ENCODE measurements around the gene RER1. TPM values are rescaled to one million over a fixed set of nuclear protein-coding genes. Genes with fewer than 3 reads are reported as not detected.
A peak's percentile ranks its signal among the peaks of the same experiment; 100 is the strongest.

RER1 gene
- total RNA-seq, 1 experiment from 2014 or later = 79.8 TPM

DNA sequence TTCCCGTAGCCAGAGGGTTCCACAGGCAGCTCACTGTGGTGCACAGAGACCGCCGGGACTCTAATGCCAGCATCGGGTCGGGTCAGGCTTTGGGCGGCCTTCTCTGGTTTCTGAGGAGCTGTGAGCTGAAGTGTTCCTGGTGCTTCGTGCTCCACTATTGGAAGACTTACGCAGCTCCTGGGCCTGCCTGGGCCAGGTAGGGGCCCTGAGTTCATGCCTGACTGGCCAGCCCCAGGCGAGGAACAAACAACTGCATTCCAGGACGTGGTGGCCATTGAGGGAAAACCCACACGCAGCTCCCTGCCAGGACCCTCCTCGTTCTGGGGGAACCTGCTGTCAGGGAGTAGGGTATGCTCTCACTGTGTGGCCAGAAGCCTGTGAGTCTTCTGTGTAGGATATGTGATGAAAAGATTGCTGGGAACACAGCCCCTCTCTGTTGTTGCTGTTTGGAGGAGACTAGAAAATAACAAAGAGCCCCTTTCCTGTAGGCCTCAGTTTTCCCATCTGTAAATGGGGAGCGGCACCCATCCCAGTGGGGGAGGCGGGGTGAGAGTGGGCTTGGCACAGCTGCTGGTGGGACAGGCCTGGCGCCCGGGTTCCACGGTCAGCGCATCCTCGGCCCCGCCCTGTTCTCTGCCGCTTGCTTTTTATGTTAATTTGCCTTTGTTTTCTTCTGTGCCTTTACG, 8.4 kb downstream of the RER1 start:
- Mint-ChIP-seq H3K9me3 (no peaks in the 10 kb centered on the region), H3K27me3 (ENCODE audit: low read depth) (no peaks in the 10 kb centered on the region), H3K4me1 (no peaks in the 10 kb centered on the region), H3K36me3 (peaks cover 53% of the 10 kb centered on the region), H3K4me3 (no peak overlapping the region), H3K27ac (no peak overlapping the region)
- ChIA-PET POLR2A (no interaction called here), CTCF (interaction anchor here (1.0 kb wide), 1 partner anchor 8 kb away, joined by 3 read pairs; the partner anchor contains the start of genes MORN1 and RER1)
- TF ChIP-seq ZNF232 (CRISPR knock-in tag; IDR thresholded peaks at IDR 0.05) (no peak), ZNF671 (CRISPR knock-in tag; IDR thresholded peaks at IDR 0.05) (no peak)
- TF ChIP-seq, protein P1, sequence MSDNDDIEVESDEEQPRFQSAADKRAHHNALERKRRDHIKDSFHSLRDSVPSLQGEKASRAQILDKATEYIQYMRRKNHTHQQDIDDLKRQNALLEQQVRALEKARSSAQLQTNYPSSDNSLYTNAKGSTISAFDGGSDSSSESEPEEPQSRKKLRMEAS (CRISPR knock-in tag; IDR thresholded peaks at IDR 0.05) = no peak
- TF ChIP-seq, protein P2, sequence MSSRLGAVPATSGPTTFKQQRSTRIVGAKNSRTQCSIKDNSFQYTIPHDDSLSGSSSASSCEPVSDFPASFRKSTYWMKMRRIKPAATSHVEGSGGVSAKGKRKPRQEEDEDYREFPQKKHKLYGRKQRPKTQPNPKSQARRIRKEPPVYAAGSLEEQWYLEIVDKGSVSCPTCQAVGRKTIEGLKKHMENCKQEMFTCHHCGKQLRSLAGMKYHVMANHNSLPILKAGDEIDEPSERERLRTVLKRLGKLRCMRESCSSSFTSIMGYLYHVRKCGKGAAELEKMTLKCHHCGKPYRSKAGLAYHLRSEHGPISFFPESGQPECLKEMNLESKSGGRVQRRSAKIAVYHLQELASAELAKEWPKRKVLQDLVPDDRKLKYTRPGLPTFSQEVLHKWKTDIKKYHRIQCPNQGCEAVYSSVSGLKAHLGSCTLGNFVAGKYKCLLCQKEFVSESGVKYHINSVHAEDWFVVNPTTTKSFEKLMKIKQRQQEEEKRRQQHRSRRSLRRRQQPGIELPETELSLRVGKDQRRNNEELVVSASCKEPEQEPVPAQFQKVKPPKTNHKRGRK (CRISPR knock-in tag; IDR thresholded peaks at IDR 0.05; ENCODE audit: borderline replicate concordance) = no peak
- ATAC-seq = no peak
- DNase-seq (ENCODE audit: low spot score) = no peak

DNA sequence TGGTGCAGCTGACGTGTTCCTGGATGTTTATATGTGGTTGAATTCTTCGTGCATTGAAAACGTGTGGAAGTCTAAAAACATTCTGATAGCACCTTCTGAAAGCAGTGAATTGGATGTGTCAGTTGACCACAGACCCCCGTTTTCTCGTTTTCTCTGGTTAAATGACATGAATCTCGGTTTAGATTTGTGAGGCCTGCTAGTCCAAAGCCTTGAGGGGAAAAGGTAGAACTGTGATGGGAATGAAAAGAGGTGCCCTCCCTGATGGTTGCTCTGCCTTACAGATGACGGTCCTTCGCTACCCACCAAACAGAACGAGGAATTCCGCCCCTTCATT, 8.9 kb downstream of the RER1 start:
- Mint-ChIP-seq H3K4me3 (no peak overlapping the region), H3K27ac (no peak overlapping the region), H3K36me3 (peaks cover 54% of the 10 kb centered on the region), H3K9me3 (no peaks in the 10 kb centered on the region), H3K4me1 (no peaks in the 10 kb centered on the region), H3K27me3 (ENCODE audit: low read depth) (no peaks in the 10 kb centered on the region)
- ATAC-seq (no peak), DNase-seq (ENCODE audit: low spot score) (no peak)
- TF ChIP-seq EMX1 (CRISPR knock-in tag; IDR thresholded peaks at IDR 0.05) (no peak), ZNF121 (CRISPR knock-in tag; IDR thresholded peaks at IDR 0.05) (no peak), NR1H2 (CRISPR knock-in tag; IDR thresholded peaks at IDR 0.05) (no peak), ZNF232 (CRISPR knock-in tag; IDR thresholded peaks at IDR 0.05) (no peak), TCF7 (CRISPR knock-in tag; IDR thresholded peaks at IDR 0.05; ENCODE audit: low read depth) (no peak)
- TF ChIP-seq, protein P3, sequence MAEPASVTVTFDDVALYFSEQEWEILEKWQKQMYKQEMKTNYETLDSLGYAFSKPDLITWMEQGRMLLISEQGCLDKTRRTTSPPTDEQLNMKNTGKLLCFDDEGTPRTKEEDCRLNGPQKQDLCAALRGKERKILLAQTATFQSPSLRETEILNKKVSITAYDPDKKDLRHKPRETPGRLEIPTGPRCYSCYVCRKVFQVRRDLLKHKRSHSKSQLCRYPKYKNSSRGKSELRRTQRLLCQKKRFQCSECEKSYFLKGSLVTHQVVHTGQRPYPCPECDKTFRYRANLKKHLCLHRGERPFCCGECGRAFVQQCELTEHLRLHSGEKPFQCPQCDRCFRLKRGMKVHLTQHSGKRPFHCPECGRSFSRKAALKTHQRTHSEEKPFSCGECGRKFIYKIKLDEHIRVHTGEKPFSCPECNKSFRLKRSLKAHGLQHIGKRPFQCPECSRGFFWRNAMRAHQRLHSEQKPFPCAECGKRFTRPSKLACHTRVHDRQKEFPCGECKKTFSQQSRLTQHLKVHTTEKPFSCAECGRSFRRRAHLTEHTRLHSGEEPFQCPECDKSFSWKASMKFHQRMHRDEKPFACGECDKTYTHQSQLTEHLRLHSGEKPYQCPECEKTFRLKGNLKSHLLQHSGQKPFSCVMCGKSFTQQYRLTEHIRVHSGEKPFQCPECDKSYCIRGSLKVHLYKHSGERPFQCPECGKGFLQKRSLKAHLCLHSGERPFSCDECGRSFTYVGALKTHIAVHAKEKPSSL (CRISPR knock-in tag; conservative IDR thresholded peaks at IDR 0.05) = no peak
- TF ChIP-seq, protein P4, sequence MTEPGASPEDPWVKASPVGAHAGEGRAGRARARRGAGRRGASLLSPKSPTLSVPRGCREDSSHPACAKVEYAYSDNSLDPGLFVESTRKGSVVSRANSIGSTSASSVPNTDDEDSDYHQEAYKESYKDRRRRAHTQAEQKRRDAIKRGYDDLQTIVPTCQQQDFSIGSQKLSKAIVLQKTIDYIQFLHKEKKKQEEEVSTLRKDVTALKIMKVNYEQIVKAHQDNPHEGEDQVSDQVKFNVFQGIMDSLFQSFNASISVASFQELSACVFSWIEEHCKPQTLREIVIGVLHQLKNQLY (CRISPR knock-in tag; IDR thresholded peaks at IDR 0.05) = no peak
- TF ChIP-seq, protein P5, sequence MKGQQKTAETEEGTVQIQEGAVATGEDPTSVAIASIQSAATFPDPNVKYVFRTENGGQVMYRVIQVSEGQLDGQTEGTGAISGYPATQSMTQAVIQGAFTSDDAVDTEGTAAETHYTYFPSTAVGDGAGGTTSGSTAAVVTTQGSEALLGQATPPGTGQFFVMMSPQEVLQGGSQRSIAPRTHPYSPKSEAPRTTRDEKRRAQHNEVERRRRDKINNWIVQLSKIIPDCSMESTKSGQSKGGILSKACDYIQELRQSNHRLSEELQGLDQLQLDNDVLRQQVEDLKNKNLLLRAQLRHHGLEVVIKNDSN (CRISPR knock-in tag; IDR thresholded peaks at IDR 0.05) = no peak
- TF ChIP-seq, protein P6, sequence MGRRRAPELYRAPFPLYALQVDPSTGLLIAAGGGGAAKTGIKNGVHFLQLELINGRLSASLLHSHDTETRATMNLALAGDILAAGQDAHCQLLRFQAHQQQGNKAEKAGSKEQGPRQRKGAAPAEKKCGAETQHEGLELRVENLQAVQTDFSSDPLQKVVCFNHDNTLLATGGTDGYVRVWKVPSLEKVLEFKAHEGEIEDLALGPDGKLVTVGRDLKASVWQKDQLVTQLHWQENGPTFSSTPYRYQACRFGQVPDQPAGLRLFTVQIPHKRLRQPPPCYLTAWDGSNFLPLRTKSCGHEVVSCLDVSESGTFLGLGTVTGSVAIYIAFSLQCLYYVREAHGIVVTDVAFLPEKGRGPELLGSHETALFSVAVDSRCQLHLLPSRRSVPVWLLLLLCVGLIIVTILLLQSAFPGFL (CRISPR knock-in tag; IDR thresholded peaks at IDR 0.05; ENCODE audit: borderline replicate concordance) = no peak
- ChIA-PET CTCF (no interaction called here), POLR2A (no interaction called here)

DNA sequence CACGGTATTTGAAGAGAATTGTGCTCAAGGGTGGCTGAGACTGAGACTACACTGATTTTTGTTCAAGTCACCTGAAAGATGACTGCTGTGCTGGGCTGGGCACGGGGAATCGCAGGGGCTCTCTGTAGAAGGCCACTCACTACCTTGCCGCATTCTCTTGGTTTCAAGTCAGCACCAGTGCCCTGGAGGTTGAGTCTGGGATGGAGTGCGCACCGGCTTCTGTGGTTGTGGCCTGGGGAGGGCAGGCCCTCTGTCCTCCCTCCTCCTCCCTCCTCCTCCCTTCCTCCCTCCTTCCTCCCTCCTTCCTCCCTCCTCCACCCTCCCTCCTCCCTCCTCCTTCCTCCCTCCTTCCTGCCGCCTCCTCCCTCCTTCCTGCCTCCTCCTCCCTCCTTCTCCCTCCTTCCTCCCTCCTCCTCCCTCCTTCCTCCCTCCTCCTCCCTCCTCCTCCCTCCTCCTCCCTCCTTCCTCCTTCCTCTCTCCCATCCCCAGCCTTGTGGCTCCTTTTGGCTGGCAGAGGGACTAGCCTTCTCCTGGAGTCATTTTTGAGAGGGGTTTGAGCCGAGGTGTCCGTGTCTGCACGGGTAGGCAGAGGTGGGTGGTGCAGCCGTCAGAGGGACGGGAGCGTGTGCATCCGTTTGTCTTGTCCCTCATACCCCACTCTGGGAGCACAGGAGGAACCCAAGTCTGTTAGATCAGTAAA, 9.5 kb downstream of the RER1 start:
- Mint-ChIP-seq H3K36me3 (peaks cover 56% of the 10 kb centered on the region), H3K9me3 (no peaks in the 10 kb centered on the region), H3K4me3 (no peak overlapping the region), H3K27ac (no peak overlapping the region), H3K27me3 (ENCODE audit: low read depth) (no peaks in the 10 kb centered on the region), H3K4me1 (no peaks in the 10 kb centered on the region)
- TF ChIP-seq ZNF263 (CRISPR knock-in tag; IDR thresholded peaks at IDR 0.05; ENCODE audit: low read depth) (0 out of 2 replicates have a peak, but pooled peaks have one; percentile 50), ZNF219 (CRISPR knock-in tag; IDR thresholded peaks at IDR 0.05; ENCODE audit: borderline replicate concordance) (no peak), MXD4 (CRISPR knock-in tag; IDR thresholded peaks at IDR 0.05; ENCODE audit: borderline replicate concordance) (no peak), ZNF396 (CRISPR knock-in tag; IDR thresholded peaks at IDR 0.05; ENCODE audit: borderline replicate concordance) (no peak)
- CTCF ChIA-PET = no interaction called here
- POLR2A ChIA-PET = no interaction called here
- DNase-seq (ENCODE audit: low spot score) = no peak
- no peak for ATAC-seq

Data from WTC11 (cell line).